ENCODE results near the gene ST3GAL6.

The ST3GAL6 gene

DNA sequence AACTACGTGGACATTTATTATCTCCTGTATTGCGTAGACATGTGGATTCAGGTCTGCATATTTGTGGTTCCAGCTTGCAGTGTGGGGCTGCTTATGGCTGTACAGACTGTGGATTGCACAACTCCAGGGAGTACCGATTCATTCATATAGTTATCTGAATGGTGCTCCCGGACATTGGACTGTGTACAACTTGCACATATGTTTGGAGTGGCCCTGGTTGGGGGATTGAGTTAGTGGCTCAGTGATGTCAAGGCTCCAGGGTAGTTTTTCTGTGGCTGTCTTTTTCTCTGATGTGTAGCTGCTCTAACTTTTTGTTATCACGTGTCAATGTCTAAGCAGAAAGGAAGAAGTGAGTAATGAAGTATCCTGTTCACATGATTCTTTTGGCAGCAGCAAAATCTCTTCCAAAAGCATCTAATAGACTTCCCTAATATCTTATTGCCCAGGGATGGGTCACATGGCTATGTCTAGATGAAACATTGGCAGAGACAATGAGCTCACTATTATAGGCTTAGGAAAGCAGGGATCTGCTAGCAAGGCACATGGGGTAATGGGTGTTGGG is 15.8 kb downstream of the ST3GAL6 start:
- H3K9me3 Mint-ChIP-seq: no peaks in the 10 kb centered on the region
- no peak overlapping the region for H3K27ac Mint-ChIP-seq
- DNase-seq (no peak), ATAC-seq (peak; percentile 72)
- no peak overlapping the region for H3K4me3 Mint-ChIP-seq
- peaks cover 18% of the 10 kb centered on the region for H3K4me1 Mint-ChIP-seq
- peaks cover 41% of the 10 kb centered on the region for H3K27me3 Mint-ChIP-seq

DNA sequence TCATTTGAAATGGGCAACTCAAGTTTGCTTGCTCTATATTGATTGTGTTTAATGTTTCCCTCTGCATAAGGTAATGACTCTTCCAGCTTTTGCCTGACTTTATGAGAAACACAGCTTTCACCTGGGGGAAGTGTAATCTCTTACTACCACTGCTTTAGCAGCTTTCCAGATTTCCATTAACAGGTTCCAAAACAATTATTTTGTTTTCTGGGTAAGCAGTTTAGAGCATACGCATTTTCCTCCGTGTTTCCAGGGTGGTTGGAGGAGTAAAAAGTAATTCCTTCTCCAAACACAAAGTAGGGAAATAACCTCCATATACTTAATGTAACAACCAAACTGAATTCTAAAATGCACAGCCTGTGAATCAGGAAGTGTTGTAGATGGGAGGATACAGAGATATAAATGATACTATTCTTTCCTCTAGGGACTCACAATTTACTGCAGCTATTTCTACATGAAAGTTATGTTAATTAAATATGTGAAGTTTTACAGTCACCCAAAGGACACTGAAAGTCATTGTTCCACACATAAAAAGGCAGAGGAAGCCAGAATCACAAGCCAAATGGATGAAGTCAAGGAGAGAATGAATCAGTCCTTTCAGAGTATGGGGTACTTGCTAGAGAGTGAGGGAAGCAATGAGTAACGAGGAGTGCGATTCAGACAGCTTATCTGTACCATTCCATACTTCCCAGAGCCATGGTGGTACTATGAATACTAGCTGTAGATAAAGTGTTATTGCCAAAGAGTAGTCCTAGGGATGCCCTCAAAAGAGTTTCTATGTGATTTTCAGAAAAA is 16.6 kb downstream of the ST3GAL6 start:
- Mint-ChIP-seq H3K4me1 (peaks cover 18% of the 10 kb centered on the region), H3K27ac (no peak overlapping the region), H3K27me3 (peaks cover 33% of the 10 kb centered on the region), H3K4me3 (no peak overlapping the region), H3K9me3 (no peaks in the 10 kb centered on the region)
- DNase-seq (no peak), ATAC-seq (no peak)

DNA sequence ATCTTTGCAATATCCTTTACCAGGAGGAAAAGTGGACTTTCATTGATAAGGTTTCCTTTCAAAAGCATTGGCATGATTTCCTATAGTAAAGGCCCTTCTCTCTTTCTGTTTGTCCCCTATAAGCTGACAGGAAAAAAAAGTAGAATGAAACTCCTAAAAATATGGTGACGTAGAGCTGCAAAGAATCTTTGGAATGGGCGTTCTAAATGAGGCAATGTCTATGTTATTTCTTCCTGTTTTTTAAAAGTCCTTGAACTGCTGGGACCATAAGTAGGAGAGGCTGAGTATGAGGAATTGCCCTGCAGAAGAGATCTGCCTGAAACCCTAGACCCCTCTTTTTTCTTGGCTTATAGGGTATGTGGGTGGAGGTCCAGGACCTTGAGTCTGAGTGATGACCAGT is 17.2 kb downstream of the ST3GAL6 start:
- no peak for DNase-seq
- no peak overlapping the region for H3K4me3 Mint-ChIP-seq
- peaks cover 18% of the 10 kb centered on the region for H3K4me1 Mint-ChIP-seq
- no peaks in the 10 kb centered on the region for H3K9me3 Mint-ChIP-seq
- peaks cover 30% of the 10 kb centered on the region for H3K27me3 Mint-ChIP-seq
- H3K27ac Mint-ChIP-seq: no peak overlapping the region
- ATAC-seq: no peak

DNA sequence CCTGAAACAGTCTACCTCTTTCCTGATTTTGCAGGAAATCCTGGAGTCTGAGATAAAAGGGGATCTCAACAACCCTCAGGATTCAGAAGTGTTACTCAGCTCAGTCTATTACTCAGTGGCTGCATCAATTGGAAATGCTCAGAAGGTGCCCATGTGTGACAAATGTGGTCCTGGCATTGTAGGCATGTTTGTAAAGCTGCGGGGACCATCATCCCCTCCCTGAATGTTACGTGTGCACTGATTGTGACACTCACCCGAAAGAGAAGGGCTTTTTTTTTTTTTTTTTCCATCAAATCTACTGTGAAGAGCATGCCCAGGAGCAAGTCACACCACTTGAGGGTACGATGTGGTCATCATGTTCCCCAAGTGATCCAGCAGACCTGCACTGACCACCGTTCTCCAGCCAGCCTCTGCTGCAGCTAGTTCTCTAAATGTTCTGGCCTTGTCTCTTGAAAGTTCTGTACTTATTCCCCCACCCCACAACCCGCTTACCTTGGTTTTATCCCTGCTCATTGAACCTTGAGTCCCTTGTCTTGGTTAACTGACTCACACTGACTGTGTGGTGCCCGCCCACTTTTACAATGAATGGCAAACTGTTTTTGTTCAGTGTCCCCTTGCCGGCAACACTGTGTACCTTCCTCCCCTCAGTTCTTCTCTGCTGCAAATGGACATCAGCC is 19.8 kb downstream of the ST3GAL6 start:
- Mint-ChIP-seq H3K4me1 (peaks cover 23% of the 10 kb centered on the region), H3K9me3 (no peaks in the 10 kb centered on the region), H3K27me3 (peaks cover 12% of the 10 kb centered on the region), H3K4me3 (no peak overlapping the region), H3K27ac (no peak overlapping the region)
- DNase-seq (no peak), ATAC-seq (no peak)

DNA sequence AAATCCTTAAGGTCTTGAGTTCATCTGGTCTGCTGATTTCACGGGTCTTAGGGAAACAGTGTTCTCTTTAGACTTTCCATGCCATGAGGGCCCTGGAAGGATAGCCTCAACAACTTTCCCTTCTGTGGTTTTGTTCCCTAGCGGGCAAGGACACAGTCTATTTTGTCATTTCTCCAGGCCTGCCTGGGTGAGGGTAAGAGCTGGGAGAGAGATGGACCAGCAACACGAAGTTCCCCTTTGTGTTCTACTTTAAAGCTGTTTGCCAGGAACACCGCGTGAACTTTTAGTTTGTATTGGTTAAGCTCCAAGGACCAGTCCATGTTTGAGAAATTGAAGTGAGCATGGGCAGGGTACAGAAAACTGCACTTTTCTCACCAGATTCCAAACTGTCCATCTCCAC is 20.9 kb downstream of the ST3GAL6 start:
- no peak overlapping the region for H3K4me3 Mint-ChIP-seq
- no peaks in the 10 kb centered on the region for H3K9me3 Mint-ChIP-seq
- ATAC-seq (no peak), DNase-seq (no peak)
- no peak overlapping the region for H3K27ac Mint-ChIP-seq
- peaks cover under 1% of the 10 kb centered on the region for H3K27me3 Mint-ChIP-seq
- H3K4me1 Mint-ChIP-seq: peaks cover 12% of the 10 kb centered on the region

DNA sequence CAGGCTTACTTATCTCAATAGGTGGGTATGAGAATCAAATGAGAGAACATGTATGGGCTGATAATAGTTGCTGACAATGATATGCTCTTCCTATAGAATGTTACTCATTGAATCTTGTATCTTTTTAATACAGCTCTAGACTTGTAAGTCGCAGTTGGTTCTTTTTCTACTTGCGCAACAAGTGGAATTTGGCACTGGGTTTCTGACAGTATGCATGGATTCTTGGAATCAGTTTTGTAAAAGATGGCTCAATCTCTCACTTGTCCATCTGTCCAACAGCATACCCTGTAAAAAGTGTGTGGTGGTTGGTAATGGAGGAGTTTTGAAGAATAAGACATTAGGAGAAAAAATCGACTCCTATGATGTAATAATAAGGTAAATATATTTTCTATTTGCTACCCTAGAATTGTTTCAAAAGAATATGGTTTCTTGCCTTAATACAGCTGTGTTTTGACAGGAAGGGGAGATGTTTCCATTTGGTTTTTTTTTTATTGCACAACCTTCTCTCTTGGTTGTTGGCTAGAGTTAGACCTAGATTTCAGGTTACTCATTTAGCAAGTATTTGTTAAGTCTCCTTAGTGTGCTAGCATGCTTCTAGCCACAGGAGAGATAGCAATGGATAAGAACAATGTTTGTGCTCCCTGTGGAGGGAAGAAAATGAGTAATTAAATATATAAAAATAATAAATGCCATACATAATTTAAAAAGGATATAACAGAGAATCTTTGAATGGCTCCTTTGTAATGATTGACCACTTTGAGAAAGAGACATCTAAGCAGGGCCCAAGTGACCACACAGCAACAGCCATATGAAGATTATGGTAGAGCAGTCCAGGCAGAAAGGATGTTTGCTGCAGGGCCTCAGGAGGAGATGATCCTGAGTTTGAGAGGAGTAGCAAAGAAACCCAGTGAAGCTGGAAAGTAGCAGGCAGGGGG is 21.8 kb downstream of the ST3GAL6 start:
- Mint-ChIP-seq H3K4me3 (no peak overlapping the region), H3K27me3 (peaks cover 6% of the 10 kb centered on the region), H3K27ac (peak overlapping the region in 1 of 2 donors; percentile 16), H3K9me3 (no peaks in the 10 kb centered on the region), H3K4me1 (peaks cover 8% of the 10 kb centered on the region)
- DNase-seq (no peak), ATAC-seq (peak; percentile 66)

DNA sequence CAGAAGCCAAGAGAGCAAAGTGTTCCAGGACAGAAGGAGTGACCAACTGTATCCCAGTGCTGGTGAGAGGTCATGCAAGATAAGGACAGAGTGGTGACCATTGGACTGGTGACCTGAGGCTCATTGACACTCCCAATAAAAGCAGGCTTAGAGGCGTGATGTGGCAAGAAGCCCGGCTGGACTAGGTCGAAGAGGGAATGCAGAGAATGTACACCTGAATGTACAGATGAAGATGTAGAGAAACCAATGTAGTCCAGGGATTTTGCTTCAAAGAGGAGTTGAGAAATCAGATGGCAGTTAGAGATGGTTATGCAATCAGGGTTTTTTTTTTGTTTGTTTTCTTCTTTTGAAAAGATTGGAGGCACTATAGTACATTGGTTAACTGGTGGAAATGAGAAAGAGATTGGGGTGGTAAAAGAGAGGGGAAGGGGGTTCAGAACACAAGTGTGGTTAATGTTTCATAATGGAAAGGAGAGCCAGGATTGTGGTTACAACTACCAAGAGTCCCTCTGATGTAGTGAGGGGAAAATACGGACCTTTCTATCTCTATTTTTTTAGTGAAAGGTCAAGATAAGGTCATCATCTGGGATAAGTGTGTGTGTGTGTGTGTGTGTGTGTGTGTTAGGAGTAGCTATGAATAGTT is 23.3 kb downstream of the ST3GAL6 start:
- peak overlapping the region in 1 of 2 donors; percentile 84 for H3K27ac Mint-ChIP-seq
- H3K27me3 Mint-ChIP-seq: peaks cover 9% of the 10 kb centered on the region
- ATAC-seq: peak; percentile 87
- no peak for DNase-seq
- peaks cover 8% of the 10 kb centered on the region for H3K4me1 Mint-ChIP-seq
- H3K4me3 Mint-ChIP-seq: no peak overlapping the region
- H3K9me3 Mint-ChIP-seq: no peaks in the 10 kb centered on the region

DNA sequence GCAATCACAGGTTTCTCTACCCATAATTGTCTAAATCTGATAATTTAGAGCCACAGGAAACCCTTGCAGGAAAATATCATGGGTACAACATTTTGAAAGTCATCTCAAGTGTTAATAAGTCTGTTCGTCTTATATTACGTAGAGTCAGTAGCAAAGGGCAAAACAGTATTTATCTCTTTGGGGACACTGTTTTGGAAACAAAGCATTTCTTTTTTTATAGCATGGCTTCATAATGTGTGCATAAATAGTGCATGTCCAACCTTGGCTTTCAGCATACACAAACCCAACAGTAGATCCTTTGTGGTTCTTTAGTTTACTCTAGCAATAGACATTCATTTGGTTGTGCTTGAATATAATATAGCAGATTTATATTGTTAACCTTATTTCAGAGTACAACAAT is 24.0 kb downstream of the ST3GAL6 start:
- DNase-seq (no peak), ATAC-seq (no peak)
- no peak overlapping the region for H3K4me3 Mint-ChIP-seq
- H3K27me3 Mint-ChIP-seq: peaks cover 9% of the 10 kb centered on the region
- no peaks in the 10 kb centered on the region for H3K9me3 Mint-ChIP-seq
- no peak overlapping the region for H3K27ac Mint-ChIP-seq
- H3K4me1 Mint-ChIP-seq: peaks cover 8% of the 10 kb centered on the region

DNA sequence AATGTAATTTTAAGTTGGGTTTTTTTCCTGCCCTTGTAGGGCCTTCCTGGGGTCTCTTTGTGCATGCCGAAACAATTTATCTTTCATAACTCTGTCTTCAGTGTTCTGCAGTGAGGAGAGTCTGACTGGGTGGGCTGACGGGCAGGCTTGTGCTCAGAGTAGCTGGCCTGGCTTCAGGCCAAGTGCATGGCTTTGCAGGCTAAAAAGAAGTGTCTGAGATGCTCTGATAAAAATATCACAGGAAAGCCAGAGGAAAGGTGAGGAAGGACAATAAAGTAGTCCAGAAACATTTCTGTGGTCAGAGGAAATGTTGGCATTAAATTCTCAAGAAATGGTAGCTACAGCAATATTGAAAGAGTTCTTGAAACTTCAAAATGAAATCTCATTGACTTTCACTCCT is 25.5 kb downstream of the ST3GAL6 start:
- no peaks in the 10 kb centered on the region for H3K9me3 Mint-ChIP-seq
- no peak overlapping the region for H3K27ac Mint-ChIP-seq
- H3K4me1 Mint-ChIP-seq: peaks cover 8% of the 10 kb centered on the region
- DNase-seq (no peak), ATAC-seq (no peak)
- peaks cover 9% of the 10 kb centered on the region for H3K27me3 Mint-ChIP-seq
- H3K4me3 Mint-ChIP-seq: no peak overlapping the region

DNA sequence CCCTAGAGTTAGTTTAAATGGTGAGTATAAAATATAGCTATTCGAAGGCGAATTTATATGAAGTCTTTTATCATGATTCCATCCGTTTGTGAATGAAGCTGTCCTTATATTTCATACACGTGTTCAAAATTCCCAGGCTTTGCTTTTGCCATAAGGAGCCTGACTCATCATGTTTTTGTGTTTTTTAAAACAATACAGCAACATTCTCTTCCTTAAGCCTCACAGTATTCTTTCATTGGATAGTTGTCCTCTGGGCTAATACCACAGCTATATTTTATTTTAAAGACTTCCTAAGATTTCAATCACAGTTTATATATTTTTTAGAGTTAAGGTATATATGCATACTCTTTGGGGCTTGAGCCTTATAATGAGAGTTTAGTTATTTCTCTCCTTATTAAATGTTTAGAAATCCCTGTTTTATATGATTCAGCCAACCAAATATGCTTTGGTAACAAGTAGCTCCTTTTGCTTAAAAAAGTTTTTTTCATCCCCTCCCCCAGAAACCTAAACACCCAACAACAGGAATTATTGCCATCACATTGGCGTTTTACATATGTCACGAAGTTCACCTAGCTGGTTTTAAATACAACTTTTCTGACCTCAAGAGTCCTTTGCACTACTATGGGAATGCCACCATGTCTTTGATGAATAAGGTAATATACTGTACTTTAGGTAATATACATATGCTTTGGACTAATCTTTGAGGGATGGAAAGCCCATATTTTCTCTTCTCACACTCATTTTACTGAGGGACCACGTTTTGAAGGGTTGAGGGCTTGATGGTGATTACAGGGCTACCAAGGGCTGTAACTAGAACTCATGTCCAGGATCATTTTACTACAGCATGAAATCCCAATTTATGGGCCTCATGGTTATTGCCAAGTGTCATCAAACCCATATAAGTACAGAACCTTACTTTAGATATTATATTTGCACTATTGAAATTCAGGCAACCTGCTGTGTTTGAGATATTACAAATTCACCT is 28.5 kb downstream of the ST3GAL6 start:
- Mint-ChIP-seq H3K27me3 (peaks cover 9% of the 10 kb centered on the region), H3K4me3 (no peak overlapping the region), H3K9me3 (no peaks in the 10 kb centered on the region), H3K4me1 (peaks cover 2% of the 10 kb centered on the region), H3K27ac (no peak overlapping the region)
- DNase-seq (no peak), ATAC-seq (no peak)

DNA sequence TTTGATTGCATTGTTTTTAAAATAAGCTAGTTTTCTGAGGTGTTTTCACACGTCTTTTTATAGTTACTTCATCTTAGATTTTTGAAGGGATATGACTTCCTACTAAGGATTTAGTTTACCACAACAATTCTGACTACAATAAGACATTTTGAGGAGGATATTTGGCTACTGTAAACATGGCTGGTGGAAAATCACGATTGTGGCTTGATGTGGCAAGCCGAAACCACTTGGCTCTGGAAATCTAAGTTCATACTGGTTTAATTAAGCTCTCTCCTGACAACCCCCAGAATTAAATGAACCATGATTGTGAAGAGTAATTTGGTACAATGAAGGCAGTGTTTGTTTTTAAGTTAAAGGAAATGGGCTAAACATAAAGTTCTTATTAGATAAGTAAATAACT is 30.8 kb downstream of the ST3GAL6 start:
- ATAC-seq: no peak
- Mint-ChIP-seq H3K27me3 (peaks cover 9% of the 10 kb centered on the region), H3K4me3 (no peak overlapping the region), H3K4me1 (no peaks in the 10 kb centered on the region), H3K9me3 (no peaks in the 10 kb centered on the region), H3K27ac (no peak overlapping the region)
- no peak for DNase-seq

DNA sequence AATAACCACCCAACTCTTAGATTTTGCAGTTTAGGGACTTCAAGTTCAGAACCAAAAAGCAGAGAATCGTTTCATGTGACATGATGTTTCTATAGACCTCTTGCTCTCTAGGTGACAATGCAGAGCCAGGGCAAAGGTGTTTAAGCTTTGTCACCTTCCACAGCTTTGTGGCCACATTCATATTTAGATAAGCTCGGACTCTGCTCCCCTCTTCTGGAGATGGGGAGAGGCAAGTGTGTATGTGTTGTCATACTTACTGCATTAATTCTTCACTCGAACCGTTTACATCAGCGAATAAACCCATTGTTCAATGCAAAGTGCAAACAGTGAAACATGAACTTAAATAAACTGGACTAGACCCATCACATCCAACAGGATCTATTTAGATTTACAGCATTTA is 33.2 kb downstream of the ST3GAL6 start:
- Mint-ChIP-seq H3K4me3 (no peak overlapping the region), H3K4me1 (no peaks in the 10 kb centered on the region), H3K27ac (peak overlapping the region in 1 of 2 donors; percentile 2), H3K9me3 (no peaks in the 10 kb centered on the region), H3K27me3 (no peaks in the 10 kb centered on the region)
- ATAC-seq (no peak), DNase-seq (no peak)

DNA sequence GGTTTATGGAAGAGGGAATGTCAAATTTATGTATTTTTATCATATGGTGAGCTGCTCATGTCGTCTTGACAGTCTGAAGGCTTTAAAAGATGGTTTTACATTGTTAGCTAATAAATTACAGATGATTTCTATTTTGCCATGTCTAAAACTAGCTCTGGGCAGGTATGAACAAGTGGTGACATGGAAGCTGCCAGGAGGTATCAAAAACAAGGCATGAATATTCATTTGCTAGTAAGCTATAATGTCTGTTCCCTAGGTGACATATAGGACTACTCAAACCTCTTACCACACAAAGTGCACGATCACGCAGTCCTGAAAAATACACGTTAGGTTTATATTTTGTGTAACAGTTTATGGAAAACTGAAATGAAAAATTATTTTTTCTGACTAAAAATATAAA is 34.8 kb downstream of the ST3GAL6 start:
- no peak overlapping the region for H3K4me3 Mint-ChIP-seq
- ATAC-seq (no peak), DNase-seq (no peak)
- H3K27ac Mint-ChIP-seq: no peak overlapping the region
- no peaks in the 10 kb centered on the region for H3K4me1 Mint-ChIP-seq
- no peaks in the 10 kb centered on the region for H3K27me3 Mint-ChIP-seq
- no peaks in the 10 kb centered on the region for H3K9me3 Mint-ChIP-seq

DNA sequence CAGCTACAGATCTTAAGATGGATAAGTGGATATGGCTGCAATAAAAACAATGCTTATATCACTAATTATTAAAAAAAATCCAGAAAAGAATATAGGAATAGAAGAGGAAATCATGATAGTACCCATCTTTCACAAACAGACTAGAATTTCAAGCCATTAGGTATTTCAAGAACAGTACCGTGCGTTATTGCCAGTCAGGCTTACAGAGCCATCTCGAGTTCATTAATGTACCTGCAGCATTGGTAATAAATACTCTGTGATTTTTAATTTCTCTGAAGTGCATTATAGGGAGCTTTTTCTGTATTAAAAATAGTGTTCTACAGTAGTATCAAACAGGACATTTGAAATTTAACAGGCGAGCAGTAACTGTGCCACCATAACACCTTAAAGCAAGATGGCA is 35.7 kb downstream of the ST3GAL6 start:
- Mint-ChIP-seq H3K4me3 (no peak overlapping the region), H3K4me1 (no peaks in the 10 kb centered on the region), H3K9me3 (no peaks in the 10 kb centered on the region), H3K27ac (no peak overlapping the region), H3K27me3 (no peaks in the 10 kb centered on the region)
- DNase-seq (no peak), ATAC-seq (no peak)

Measured in stimulated activated naive CD8-positive, alpha-beta T cell treated with anti-CD3 and anti-CD28 coated beads, Interleukin-15, amount 100 ng/mL, for 72 hours (primary cell).